ENCODE results near the gene RBM23. TPM values are rescaled to one million over a fixed set of nuclear protein-coding genes. Genes with fewer than 3 reads are reported as not detected.

Gene RBM23
- total RNA-seq, 1 experiment from 2014 or later, result 70.0 TPM

GRCh38 chr14:22845821-22846625, 72.9 kb downstream of the RBM23 start:
- CTCF ChIA-PET, result interaction anchor here (0.7 kb wide), 1 partner anchor 54 kb away, joined by 3 read pairs; no protein-coding TSS in a partner anchor
- Mint-ChIP-seq H3K27ac (ENCODE audit: unreplicated experiment) (no peak overlapping the region), H3K4me1 (ENCODE audit: low read depth, unreplicated experiment) (no peaks in the 10 kb centered on the region), H3K27me3 (ENCODE audit: insufficient read depth, unreplicated experiment) (no peaks in the 10 kb centered on the region), H3K4me3 (ENCODE audit: unreplicated experiment) (no peak overlapping the region), H3K9me3 (ENCODE audit: unreplicated experiment) (no peaks in the 10 kb centered on the region), H3K36me3 (ENCODE audit: insufficient read depth, unreplicated experiment) (peaks cover 44% of the 10 kb centered on the region)
- Histone ChIP-seq H3K27me3 (replicated peaks; ENCODE audit: control insufficient read depth, insufficient read depth, low read length) (no peaks in the 10 kb centered on the region), H3K4me3 (ENCODE audit: low read depth, low read length) (no peak overlapping the region), H3K9me3 (no peaks in the 10 kb centered on the region), H3K36me3 (ENCODE audit: control insufficient read depth, insufficient read depth, low read length) (peaks cover 10% of the 10 kb centered on the region), H3K4me1 (no peaks in the 10 kb centered on the region)
- BruUV-seq (replicated peaks), result no TSS peak
- DNase-seq, result no peak
- POLR2A ChIA-PET, result no interaction called here
- no peak for TF ChIP-seq CTCF (IDR thresholded peaks at IDR 0.05; ENCODE audit: insufficient read depth in 1 of 2, low read depth in 1 of 2, low read length in 1 of 2, severe bottlenecking in 1 of 2, unreplicated experiment in 1 of 2)
- intact Hi-C loops (cut with micrococcal nuclease; ENCODE audit: unreplicated experiment), result no loop called here

GRCh38 chr14:22845103-22845394, 73.9 kb downstream of the RBM23 start:
- BruUV-seq (replicated peaks), result no TSS peak
- H3K9me3 Mint-ChIP-seq (ENCODE audit: unreplicated experiment), result no peaks in the 10 kb centered on the region
- Histone ChIP-seq H3K36me3 (ENCODE audit: control insufficient read depth, insufficient read depth, low read length) (peaks cover 10% of the 10 kb centered on the region), H3K4me3 (ENCODE audit: low read depth, low read length) (no peak overlapping the region), H3K9me3 (no peaks in the 10 kb centered on the region), H3K4me1 (no peaks in the 10 kb centered on the region), H3K27me3 (replicated peaks; ENCODE audit: control insufficient read depth, insufficient read depth, low read length) (no peaks in the 10 kb centered on the region)
- no peak overlapping the region for H3K4me3 Mint-ChIP-seq (ENCODE audit: unreplicated experiment)
- TF ChIP-seq CTCF (IDR thresholded peaks at IDR 0.05; ENCODE audit: insufficient read depth in 1 of 2, low read depth in 1 of 2, low read length in 1 of 2, severe bottlenecking in 1 of 2, unreplicated experiment in 1 of 2), result no peak
- no peak for DNase-seq
- H3K27me3 Mint-ChIP-seq (ENCODE audit: insufficient read depth, unreplicated experiment), result no peaks in the 10 kb centered on the region
- intact Hi-C loops (cut with micrococcal nuclease; ENCODE audit: unreplicated experiment), result no loop called here
- no peaks in the 10 kb centered on the region for H3K4me1 Mint-ChIP-seq (ENCODE audit: low read depth, unreplicated experiment)
- peaks cover 53% of the 10 kb centered on the region for H3K36me3 Mint-ChIP-seq (ENCODE audit: insufficient read depth, unreplicated experiment)
- ChIA-PET CTCF (interaction anchor here (1.4 kb wide), 1 partner anchor 8 kb away, joined by 4 read pairs; no protein-coding TSS in a partner anchor), POLR2A (interaction anchor here (0.5 kb wide), 1 partner anchor 22 kb away, joined by 4 read pairs; no protein-coding TSS in a partner anchor)
- H3K27ac Mint-ChIP-seq (ENCODE audit: unreplicated experiment), result no peak overlapping the region

GRCh38 chr14:22844221-22845102, 74.5 kb downstream of the RBM23 start:
- H3K9me3 ChIP-seq, result no peaks in the 10 kb centered on the region
- TF ChIP-seq CTCF (IDR thresholded peaks at IDR 0.05; ENCODE audit: insufficient read depth in 1 of 2, low read depth in 1 of 2, low read length in 1 of 2, severe bottlenecking in 1 of 2, unreplicated experiment in 1 of 2), result no peak
- H3K4me1 ChIP-seq, result 0 out of 2 replicates have a peak, but pooled peaks cover under 1% of the 10 kb centered on the region
- CTCF ChIA-PET, result interaction anchor here (1.4 kb wide), 1 partner anchor 8 kb away, joined by 4 read pairs; no protein-coding TSS in a partner anchor
- H3K4me1 Mint-ChIP-seq (ENCODE audit: low read depth, unreplicated experiment), result no peaks in the 10 kb centered on the region
- H3K4me3 Mint-ChIP-seq (ENCODE audit: unreplicated experiment), result no peak overlapping the region
- intact Hi-C loops (cut with micrococcal nuclease; ENCODE audit: unreplicated experiment), result no loop called here
- peaks cover 55% of the 10 kb centered on the region for H3K36me3 Mint-ChIP-seq (ENCODE audit: insufficient read depth, unreplicated experiment)
- no peaks in the 10 kb centered on the region for H3K9me3 Mint-ChIP-seq (ENCODE audit: unreplicated experiment)
- no peak for DNase-seq
- no peaks in the 10 kb centered on the region for H3K27me3 Mint-ChIP-seq (ENCODE audit: insufficient read depth, unreplicated experiment)
- no peaks in the 10 kb centered on the region for H3K27me3 ChIP-seq (replicated peaks; ENCODE audit: control insufficient read depth, insufficient read depth, low read length)
- H3K4me3 ChIP-seq (ENCODE audit: low read depth, low read length), result no peak overlapping the region
- POLR2A ChIA-PET, result interaction anchor here (0.5 kb wide), 1 partner anchor 22 kb away, joined by 4 read pairs; no protein-coding TSS in a partner anchor
- no TSS peak for BruUV-seq (replicated peaks)
- H3K36me3 ChIP-seq (ENCODE audit: control insufficient read depth, insufficient read depth, low read length), result peaks cover 10% of the 10 kb centered on the region
- H3K27ac Mint-ChIP-seq (ENCODE audit: unreplicated experiment), result no peak overlapping the region

Data from Caco-2 (cell line).